Activated CD8-positive, alpha-beta memory T cell treated with anti-CD3 and anti-CD28 coated beads for 48 hours (primary cell): Measurements from ENCODE around the gene OTOG.

Source experiments
- DNase-seq, 3 experiments: peaks; one replicate each; pipeline ENCODE4 v3.0.0-alpha.2; 2020; ENCODE audit warnings: low read depth in 2 of 3, low spot score in 2 of 3

OTOG gene

GRCh38 chr11:17693531-17693930 lies 146.5 kb downstream of the OTOG start:
- no peak for DNase-seq

GRCh38 chr11:17694494-17695110 lies 147.5 kb downstream of the OTOG start:
- no peak for DNase-seq

GRCh38 chr11:17695454-17696441 lies 148.7 kb downstream of the OTOG start:
- DNase-seq, result no peak

- no peak for DNase-seq
These were observed 149.7 kb downstream of the OTOG start for GRCh38 chr11:17696741-17697140.
